B cell (primary cell): ENCODE measurements around the gene KAZN. TPM values are rescaled to one million over a fixed set of nuclear protein-coding genes. Genes with fewer than 3 reads are reported as not detected.

Source experiments
- ATAC-seq: fragments of 200-7000 bp; cut with Tn5 transposase; one replicate; pipeline ENCODE4 v1.10.0; 2021; ENCODE audit warnings: low read depth, mild to moderate bottlenecking, moderate number of reproducible peaks, moderate library complexity
- CTCF ChIA-PET: fragments of 350-600 bp; sonication (Branson Sonifier 250); formaldehyde crosslinking; loops from one replicate; lab custom pipeline; 2021; ENCODE audit warnings: antibody characterized with exemption, inconsistent platforms; lab: Charles Lee
- POLR2A ChIA-PET: fragments of 350-600 bp; sonication (Branson Sonifier 250); formaldehyde crosslinking; loops from one replicate; lab custom pipeline; 2021; ENCODE audit warnings: antibody characterized with exemption; lab: Charles Lee
- DNase-seq: peaks from one replicate; pipeline ENCODE4 v3.0.0; 2013
- H2AFZ ChIP-seq: 2 replicates; pipeline ENCODE4 v1.6.1; 2012; ENCODE audit warnings: mild to moderate bottlenecking, low read depth, low read length; ENCODE audit not compliant: insufficient read depth, poor library complexity, severe bottlenecking
- H3K27ac ChIP-seq, 2 donors: 1 replicate in 1 of 2; 2 replicates in 1 of 2; pipeline ENCODE4 v1.5.1; 2012 to 2013; ENCODE audit warnings: low read length in 2 of 2, mild to moderate bottlenecking in 2 of 2, moderate library complexity in 1 of 2
- H3K27me3 ChIP-seq, 4 experiments: fragments of 200-600 bp in 1 of 4; sonication (generic) in 1 of 4; replicated peaks in 1 of 4; 1 replicate in 2 of 4; 2 replicates in 2 of 4; pipeline versions ENCODE4 v1.6.1 to v1.7.0; 2013 to 2016; ENCODE audit warnings: low read length in 3 of 4, mild to moderate bottlenecking in 2 of 4, mixed read lengths in 1 of 4, moderate library complexity in 1 of 4; ENCODE audit not compliant: insufficient read depth in 4 of 4, control insufficient read depth in 3 of 4; ENCODE audit errors: control extremely low read depth in 1 of 4
- H3K36me3 ChIP-seq, 2 experiments: replicated peaks in 1 of 2; 1 replicate in 1 of 2; 2 replicates in 1 of 2; pipeline versions ENCODE4 v1.6.1 to v1.7.1; 2013; ENCODE audit warnings: low read length in 1 of 2; ENCODE audit not compliant: insufficient read depth in 2 of 2, control insufficient read depth in 1 of 2; ENCODE audit errors: control extremely low read depth in 1 of 2, extremely low read depth in 1 of 2
- H3K4me1 ChIP-seq, 2 donors: fragments of 200-600 bp in 1 of 2; sonication (generic) in 1 of 2; 1 replicate in 1 of 2; 2 replicates in 1 of 2; pipeline versions ENCODE4 v1.5.1 to v1.6.1; 2013 to 2017; ENCODE audit warnings: low read length in 2 of 2; ENCODE audit not compliant: control insufficient read depth in 2 of 2, insufficient read depth in 2 of 2
- H3K4me2 ChIP-seq: replicated peaks from 2 replicates; pipeline ENCODE3; 2012; ENCODE audit warnings: mild to moderate bottlenecking, low read depth, low read length; ENCODE audit not compliant: poor library complexity, severe bottlenecking
- H3K4me3 ChIP-seq, 5 experiments: fragments of 200-600 bp in 1 of 5; sonication (generic) in 1 of 5; 1 replicate in 3 of 5; 2 replicates in 2 of 5; pipeline versions ENCODE4 v1.5.1 to v1.7.0; 2011 to 2016; ENCODE audit warnings: low read length in 4 of 5, mild to moderate bottlenecking in 4 of 5, low read depth in 2 of 5, control low read depth in 1 of 5, moderate library complexity in 1 of 5; ENCODE audit not compliant: insufficient read depth in 1 of 5; ENCODE audit errors: control extremely low read depth in 1 of 5, extremely low read depth in 1 of 5
- H3K79me2 ChIP-seq: fragments of 200-600 bp; sonication (generic); one replicate; pipeline ENCODE4 v1.6.0; 2016; ENCODE audit warnings: low read length; ENCODE audit not compliant: control insufficient read depth, insufficient read depth
- H3K9ac ChIP-seq: fragments of 200-600 bp; sonication (generic); 2 replicates; pipeline ENCODE4 v1.6.1; 2017; ENCODE audit warnings: mild to moderate bottlenecking, low read length, moderate library complexity
- H3K9me3 ChIP-seq, 3 donors: one replicate each; pipeline versions ENCODE4 v1.6.1 to v1.7.1; 2013; ENCODE audit warnings: low read length in 2 of 3; ENCODE audit not compliant: control insufficient read depth in 2 of 3, insufficient read depth in 1 of 3; ENCODE audit errors: control extremely low read depth in 1 of 3
- H4K20me1 ChIP-seq: 2 replicates; pipeline ENCODE4 v1.6.0; 2012; ENCODE audit warnings: mild to moderate bottlenecking, low read length; ENCODE audit not compliant: insufficient read depth, control insufficient read depth, poor library complexity, severe bottlenecking
- H3K27ac Mint-ChIP-seq: one replicate; pipeline ENCODE4 v1.8.0; 2021; ENCODE audit warnings: mixed read lengths
- H3K27me3 Mint-ChIP-seq: one replicate; pipeline ENCODE4 v1.8.0; 2021; ENCODE audit warnings: mixed read lengths
- H3K4me1 Mint-ChIP-seq: one replicate; pipeline ENCODE4 v1.8.0; 2021; ENCODE audit warnings: mixed read lengths
- H3K4me3 Mint-ChIP-seq: one replicate; pipeline ENCODE4 v1.8.0; 2021; ENCODE audit warnings: mixed read lengths
- H3K9me3 Mint-ChIP-seq: one replicate; pipeline ENCODE4 v1.8.0; 2022; ENCODE audit warnings: mixed read lengths; ENCODE audit not compliant: insufficient read depth
- CTCF ChIP-seq: fragments of 200-600 bp; IDR thresholded peaks from one replicate; pipeline ENCODE4 v1.8.0; 2022; ENCODE audit warnings: antibody characterized with exemption, mild to moderate bottlenecking
- EZH2 ChIP-seq: IDR thresholded peaks from 2 replicates; pipeline ENCODE4 v1.6.1; 2012; ENCODE audit warnings: borderline replicate concordance, low read depth, mild to moderate bottlenecking, moderate library complexity, low read length; ENCODE audit not compliant: insufficient read depth, poor library complexity, severe bottlenecking
- WGBS: methylation state at CpG from one replicate; pipeline ENCODE4 v1.1.5; 2013; ENCODE audit warnings: missing lambda C conversion rate; ENCODE audit not compliant: insufficient coverage; 5-methylcytosine and 5-hydroxymethylcytosine counted together
- intact Hi-C: fragments of 100-400 bp; cut with micrococcal nuclease; formaldehyde crosslinking; loops from one replicate; pipeline ENCODE4 v1.10.0; 2022
- polyA plus RNA-seq: library from polyadenylated mRNA; depleted of rRNA; stranded (reverse); fragments of >200 nt; gene quantifications from 2 replicates; pipeline ENCODE4 v1.2.3, GENCODE V29; 2012
- total RNA-seq, 2 donors: library from RNA; stranded (reverse); fragments of 120-200 nt in 1 of 2; gene quantifications; 1 replicate in 1 of 2; 2 replicates in 1 of 2; pipeline versions ENCODE4 v1.2.3 to v1.2.4, GENCODE V29; 2013 to 2022

Gene KAZN
- total and polyA plus RNA-seq, 2 donors (not counting 1 experiment from before 2014, with no cell fraction given), result 0.13 to 0.39 TPM

- no peak for ATAC-seq
- Mint-ChIP-seq H3K4me1 (no peaks in the 10 kb centered on the region), H3K4me3 (no peak overlapping the region), H3K27ac (no peak overlapping the region), H3K9me3 (no peaks in the 10 kb centered on the region), H3K27me3 (peaks cover 11% of the 10 kb centered on the region)
- CTCF ChIA-PET, result interaction anchor here (1.2 kb wide), 1 partner anchor 15 kb away, joined by 3 read pairs; no protein-coding TSS in a partner anchor
- Histone ChIP-seq H3K79me2 (no peaks in the 10 kb centered on the region), H4K20me1 (no peaks in the 10 kb centered on the region), H3K4me1 (no peaks in the 10 kb centered on the region), H3K4me3 (no peak overlapping the region), H3K9ac (no peak overlapping the region), H3K4me2 (no peak overlapping the region), H3K9me3 (no peaks in the 10 kb centered on the region), H3K27ac (no peak overlapping the region), H2AFZ (no peak overlapping the region), H3K27me3 (no peaks in the 10 kb centered on the region), H3K36me3 (no peaks in the 10 kb centered on the region)
- no peak for DNase-seq
- intact Hi-C loops, result no loop called here
- TF ChIP-seq CTCF (no peak), EZH2 (no peak)
- WGBS, result 90% methylated on average over 13 of the region's 13 CpGs
- POLR2A ChIA-PET, result no interaction called here
These were observed 516.4 kb downstream of the KAZN start for GRCh38 chr1:15114884-15115283.

GRCh38 chr1:15115542-15116330, 517.3 kb downstream of the KAZN start:
- Mint-ChIP-seq H3K9me3 (no peaks in the 10 kb centered on the region), H3K27me3 (peaks cover 11% of the 10 kb centered on the region), H3K4me3 (no peak overlapping the region), H3K4me1 (no peaks in the 10 kb centered on the region), H3K27ac (no peak overlapping the region)
- H3K27ac ChIP-seq, result no peak overlapping the region
- TF ChIP-seq EZH2 (no peak), CTCF (no peak)
- H2AFZ ChIP-seq, result no peak overlapping the region
- ChIA-PET POLR2A (no interaction called here), CTCF (no interaction called here)
- H3K9ac ChIP-seq, result no peak overlapping the region
- no peaks in the 10 kb centered on the region for H3K4me1 ChIP-seq
- no peak overlapping the region for H3K4me2 ChIP-seq
- ATAC-seq (no peak), DNase-seq (no peak)
- no peaks in the 10 kb centered on the region for H4K20me1 ChIP-seq
- H3K79me2 ChIP-seq, result no peaks in the 10 kb centered on the region
- H3K36me3 ChIP-seq, result no peaks in the 10 kb centered on the region
- H3K27me3 ChIP-seq, result peaks cover 0 to 5% (median 0%) of the 10 kb centered on the region in 4 experiments
- intact Hi-C loops, result no loop called here
- H3K4me3 ChIP-seq, result no peak overlapping the region
- whole genome bisulfite sequencing, result 93% methylated on average over 12 of the region's 15 CpGs
- H3K9me3 ChIP-seq, result no peaks in the 10 kb centered on the region
